ENCODE data around the gene SEC16B. TPM values are rescaled to one million over a fixed set of nuclear protein-coding genes. Genes with fewer than 3 reads are reported as not detected.

Gene SEC16B
- total and polyA plus RNA-seq, 9 of the 15 experiments (the other 6 are each of a cell fraction or from before 2014, with no cell fraction given) = not detected

- no peak overlapping the region for H3K4me2 ChIP-seq (ENCODE audit: insufficient read depth, low read length)
- no peak overlapping the region for H3K27ac ChIP-seq (ENCODE audit: extremely low read depth, low read depth, low read length)
- CTCF ChIA-PET (ENCODE audit: low intra/inter-chr PET ratio) = no interaction called here
- WGBS (ENCODE audit: insufficient coverage, low coverage, missing lambda C conversion rate) = 0% methylated on average over 2 of the region's 2 CpGs
- H4K20me1 ChIP-seq (replicated peaks; ENCODE audit: control insufficient read depth, insufficient read depth, low read length) = no peaks in the 10 kb centered on the region
- in situ Hi-C loops (cut with MboI) = no loop called here
- no peaks in the 10 kb centered on the region for H3K9me1 ChIP-seq (ENCODE audit: control insufficient read depth, insufficient read depth, low read length)
- DNase-seq (ENCODE audit: extremely low read depth in 1 of 4, low spot score in 3 of 4) = no peak
- H3K79me2 ChIP-seq (ENCODE audit: control insufficient read depth, insufficient read depth, low read length) = no peaks in the 10 kb centered on the region
- H2AFZ ChIP-seq (ENCODE audit: low read depth, low read length) = no peak overlapping the region
- FAIRE-seq = no peak
- H3K9ac ChIP-seq (ENCODE audit: insufficient read depth in 1 of 2, low read depth in 2 of 2, low read length in 2 of 2) = no peak overlapping the region
- no peak for ATAC-seq
- no peak overlapping the region for H3K4me3 ChIP-seq
- POLR2A ChIA-PET = no interaction called here
- H3K9me3 ChIP-seq (replicated peaks; ENCODE audit: control insufficient read depth, insufficient read depth, low read depth, low read length) = peaks cover 2% of the 10 kb centered on the region; the same call in 1 of the 2 replicates
- no peaks in the 10 kb centered on the region for H3K27me3 ChIP-seq (ENCODE audit: control insufficient read depth in 2 of 2, insufficient read depth in 2 of 2, low read length in 2 of 2)
- TF ChIP-seq ZNF274 (IDR thresholded peaks at IDR 0.05; ENCODE audit: borderline replicate concordance, low read depth, low read length) (no peak), ZSCAN32 (CRISPR knock-in tag; IDR thresholded peaks at IDR 0.05) (no peak), TEAD2 (tag; IDR thresholded peaks at IDR 0.05) (no peak)
- no peaks in the 10 kb centered on the region for H3K36me3 ChIP-seq (ENCODE audit: control insufficient read depth, insufficient read depth, low read length)
- BruUV-seq (replicated peaks) = no TSS peak
- H3K4me1 ChIP-seq (replicated peaks in 1 of 2; ENCODE audit: control insufficient read depth in 2 of 2, insufficient read depth in 2 of 2, low read length in 2 of 2) = no peaks in the 10 kb centered on the region
- intact Hi-C loops (cut with micrococcal nuclease) = no loop called here
These were observed 60.4 kb downstream of the SEC16B start for GRCh38 chr1:177909416-177909815.

GRCh38 chr1:177907000-177907399 is 62.9 kb downstream of the SEC16B start:
- FAIRE-seq (no peak), ATAC-seq (no peak), DNase-seq (ENCODE audit: extremely low read depth in 1 of 4, low spot score in 3 of 4) (no peak)
- H3K79me2 ChIP-seq (ENCODE audit: control insufficient read depth, insufficient read depth, low read length) = no peaks in the 10 kb centered on the region
- intact Hi-C loops (cut with micrococcal nuclease) (no loop called here), in situ Hi-C loops (cut with MboI) (no loop called here)
- no peaks in the 10 kb centered on the region for H3K36me3 ChIP-seq (ENCODE audit: control insufficient read depth, insufficient read depth, low read length)
- no peak overlapping the region for H3K4me2 ChIP-seq (ENCODE audit: insufficient read depth, low read length)
- WGBS (ENCODE audit: insufficient coverage, low coverage, missing lambda C conversion rate) = 0% methylated on average over 5 of the region's 5 CpGs
- no peak overlapping the region for H2AFZ ChIP-seq (ENCODE audit: low read depth, low read length)
- BruUV-seq (replicated peaks) = no TSS peak
- H3K27me3 ChIP-seq (ENCODE audit: control insufficient read depth in 2 of 2, insufficient read depth in 2 of 2, low read length in 2 of 2) = no peaks in the 10 kb centered on the region
- no peak overlapping the region for H3K27ac ChIP-seq (ENCODE audit: extremely low read depth, low read depth, low read length)
- H4K20me1 ChIP-seq (replicated peaks; ENCODE audit: control insufficient read depth, insufficient read depth, low read length) = no peaks in the 10 kb centered on the region
- no peak overlapping the region for H3K4me3 ChIP-seq
- H3K9ac ChIP-seq (ENCODE audit: insufficient read depth in 1 of 2, low read depth in 2 of 2, low read length in 2 of 2) = no peak overlapping the region
- no peaks in the 10 kb centered on the region for H3K4me1 ChIP-seq (replicated peaks in 1 of 2; ENCODE audit: control insufficient read depth in 2 of 2, insufficient read depth in 2 of 2, low read length in 2 of 2)
- H3K9me3 ChIP-seq (replicated peaks; ENCODE audit: control insufficient read depth, insufficient read depth, low read depth, low read length) = peaks cover 2% of the 10 kb centered on the region
- CTCF ChIA-PET (ENCODE audit: low intra/inter-chr PET ratio) = no interaction called here
- POLR2A ChIA-PET = no interaction called here
- no peaks in the 10 kb centered on the region for H3K9me1 ChIP-seq (ENCODE audit: control insufficient read depth, insufficient read depth, low read length)
- TF ChIP-seq TAF7 (tag; IDR thresholded peaks at IDR 0.05) = no peak
- no peak for TF ChIP-seq TSC22D4 (tag; IDR thresholded peaks at IDR 0.05)
- TF ChIP-seq ZNF263 (CRISPR knock-in tag; IDR thresholded peaks at IDR 0.05; ENCODE audit: borderline replicate concordance) = no peak
- no peak for TF ChIP-seq E4F1 (CRISPR knock-in tag; IDR thresholded peaks at IDR 0.05; ENCODE audit: borderline replicate concordance)
- no peak for TF ChIP-seq ZBTB2 (IDR thresholded peaks at IDR 0.05)
- no peak for TF ChIP-seq ARID2 (IDR thresholded peaks at IDR 0.05)
- TF ChIP-seq TCF7L2 (IDR thresholded peaks at IDR 0.05; ENCODE audit: low read depth, low read length) = no peak
- no peak for TF ChIP-seq XRCC5 (IDR thresholded peaks at IDR 0.05; ENCODE audit: low read depth, low read length)
- TF ChIP-seq GABPB1 (CRISPR knock-in tag; IDR thresholded peaks at IDR 0.05) = no peak
- TF ChIP-seq SRSF9 (IDR thresholded peaks at IDR 0.05; ENCODE audit: borderline replicate concordance, low read depth, low read length) = no peak

All from K562 (cell line).